SK-N-SH (cell line): ENCODE results near the gene PFDN1. TPM values are rescaled to one million over a fixed set of nuclear protein-coding genes. Genes with fewer than 3 reads are reported as not detected.
"Not testable (repeated sequence)": the region's sequence is repeated elsewhere in the genome, so short reads cannot be mapped to it uniquely, and the experiment has no call there.

Experiments
- CTCF ChIA-PET: fragments of 300-600, 350-600 bp; formaldehyde crosslinking; extraction: SDS; loops from one replicate; lab custom pipeline; 2021; lab: Yijun Ruan, JAX
- POLR2A ChIA-PET: fragments of 350-600 bp; sonication (Branson Sonifier 250); formaldehyde crosslinking; extraction: SDS; loops from one replicate; lab custom pipeline; 2020; ENCODE audit warnings: antibody characterized with exemption, inconsistent platforms; lab: Yijun Ruan, JAX
- DNase-seq: peaks from one replicate; pipeline ENCODE4 v3.0.0; 2012
- H2AFZ ChIP-seq: fragments of 200-600 bp; sonication (generic); 2 replicates; pipeline ENCODE4 v1.8.1; 2016; ENCODE audit warnings: antibody characterized with exemption, mild to moderate bottlenecking, low read depth
- H3F3A ChIP-seq: fragments of 200-600 bp; sonication (generic); replicated peaks from 2 replicates; pipeline ENCODE3; 2016; ENCODE audit warnings: antibody characterized with exemption, mild to moderate bottlenecking; ENCODE audit not compliant: insufficient read depth
- H3K27ac ChIP-seq, 2 experiments: fragments of 200-500 bp in 1 of 2; fragments of 200-600 bp in 1 of 2; sonication (Bioruptor generic) in 1 of 2; sonication (generic), shearing (Covaris generic) in 1 of 2; 2 replicates each; pipeline versions ENCODE4 v1.5.1 to v1.6.1; 2014 to 2016; ENCODE audit warnings: low read depth in 2 of 2, inconsistent platforms in 1 of 2, low read length in 1 of 2, mild to moderate bottlenecking in 1 of 2, mixed read lengths in 1 of 2
- H3K27me3 ChIP-seq: fragments of 200-600 bp; sonication (generic), shearing (Covaris generic); 2 replicates; pipeline ENCODE4 v1.6.1; 2016; ENCODE audit warnings: mixed run types; ENCODE audit not compliant: insufficient read depth
- H3K36me3 ChIP-seq, 2 experiments: fragments of 200-500 bp in 1 of 2; fragments of 200-600 bp in 1 of 2; sonication (Bioruptor generic) in 1 of 2; sonication (generic) in 1 of 2; replicated peaks in 1 of 2; 2 replicates each; pipeline versions ENCODE3 to v1.5.1; 2014 to 2016; ENCODE audit warnings: low read length in 1 of 2, mild to moderate bottlenecking in 1 of 2; ENCODE audit not compliant: insufficient read depth in 2 of 2, control insufficient read depth in 1 of 2
- H3K4me1 ChIP-seq, 2 experiments: fragments of 200-500 bp in 1 of 2; fragments of 200-600 bp in 1 of 2; sonication (Bioruptor generic) in 1 of 2; sonication (generic), shearing (Covaris generic) in 1 of 2; 2 replicates each; pipeline versions ENCODE4 v1.5.1 to v1.6.1; 2014 to 2016; ENCODE audit warnings: low read depth in 1 of 2, low read length in 1 of 2, mixed run types in 1 of 2; ENCODE audit not compliant: insufficient read depth in 2 of 2, control insufficient read depth in 1 of 2
- H3K4me2 ChIP-seq: fragments of 200-600 bp; sonication (generic), shearing (Covaris generic); 2 replicates; pipeline ENCODE4 v1.6.1; 2017; ENCODE audit warnings: mixed run types
- H3K4me3 ChIP-seq, 2 experiments: fragments of 200-500 bp in 1 of 2; fragments of 200-600 bp in 1 of 2; sonication (Bioruptor generic) in 1 of 2; sonication (generic), shearing (Covaris generic) in 1 of 2; 2 replicates each; pipeline versions ENCODE4 v1.5.1 to v1.8.1; 2014 to 2016; ENCODE audit warnings: low read depth in 2 of 2, inconsistent platforms in 1 of 2, low read length in 1 of 2, mild to moderate bottlenecking in 1 of 2, mixed read lengths in 1 of 2, moderate library complexity in 1 of 2
- H3K79me2 ChIP-seq: fragments of 200-600 bp; sonication (generic); 2 replicates; pipeline ENCODE4 v1.8.1; 2017; ENCODE audit warnings: mild to moderate bottlenecking; ENCODE audit not compliant: insufficient read depth
- H3K9ac ChIP-seq: fragments of 200-600 bp; sonication (generic); 2 replicates; pipeline ENCODE4 v1.6.1; 2017; ENCODE audit warnings: mixed run types
- H3K9me2 ChIP-seq: fragments of 200-600 bp; sonication (generic); 2 replicates; pipeline ENCODE4 v1.6.1; 2017; ENCODE audit warnings: mixed run types
- H3K9me3 ChIP-seq: fragments of 200-600 bp; sonication (generic); 2 replicates; pipeline ENCODE4 v1.6.1; 2017; ENCODE audit warnings: mixed run types, mild to moderate bottlenecking, moderate library complexity
- H4K20me1 ChIP-seq: fragments of 200-600 bp; sonication (generic); 2 replicates; pipeline ENCODE4 v1.6.1; 2017; ENCODE audit warnings: mild to moderate bottlenecking, mixed run types; ENCODE audit not compliant: insufficient read depth
- ELF1 ChIP-seq: IDR thresholded peaks from 2 replicates; pipeline ENCODE4 v1.4.0; 2012
- EP300 ChIP-seq, 2 experiments: IDR thresholded peaks; 2 replicates each; pipeline versions ENCODE4 v1.4.0 to v1.6.1; 2012; ENCODE audit warnings: borderline replicate concordance in 1 of 2, low read depth in 1 of 2, low read length in 1 of 2
- EZH2phosphoT487 ChIP-seq: fragments of 200-600 bp; sonication (generic); IDR thresholded peaks from 2 replicates; pipeline ENCODE4 v1.6.1; 2017; ENCODE audit warnings: low read depth, mixed run types, mild to moderate bottlenecking, antibody characterized with exemption, moderate library complexity, borderline replicate concordance
- FOSL2 ChIP-seq: IDR thresholded peaks from 2 replicates; pipeline ENCODE4 v1.4.0; 2012; ENCODE audit warnings: low read depth, mild to moderate bottlenecking, moderate library complexity, borderline replicate concordance
- FOXJ3 ChIP-seq: sonication (generic); formaldehyde crosslinking; IDR thresholded peaks from 2 replicates; pipeline ENCODE4 v1.5.1; 2020; ENCODE audit warnings: mild to moderate bottlenecking, missing genetic modification reagents
- JUND ChIP-seq: IDR thresholded peaks from 2 replicates; pipeline ENCODE4 v1.4.0; 2012
- MEF2A ChIP-seq: IDR thresholded peaks from 2 replicates; pipeline ENCODE4 v1.4.0; 2012; ENCODE audit warnings: low read depth, borderline replicate concordance
- MXI1 ChIP-seq: IDR thresholded peaks from 2 replicates; pipeline ENCODE4 v1.6.1; 2012; ENCODE audit warnings: mild to moderate bottlenecking, low read depth, low read length, improper control_type of control experiment
- NFIC ChIP-seq: IDR thresholded peaks from 2 replicates; pipeline ENCODE4 v1.4.0; 2012; ENCODE audit warnings: borderline replicate concordance
- NRF1 ChIP-seq: IDR thresholded peaks from 2 replicates; pipeline ENCODE4 v1.6.1; 2012; ENCODE audit warnings: low read depth, mild to moderate bottlenecking, low read length
- SMC3 ChIP-seq: IDR thresholded peaks from 2 replicates; pipeline ENCODE4 v1.6.1; 2012; ENCODE audit warnings: low read depth, low read length, improper control_type of control experiment
- TCF12 ChIP-seq: IDR thresholded peaks from 2 replicates; pipeline ENCODE4 v1.4.0; 2012
- TEAD4 ChIP-seq: IDR thresholded peaks from 2 replicates; pipeline ENCODE4 v1.4.0; 2012; ENCODE audit warnings: mild to moderate bottlenecking, borderline replicate concordance; ENCODE audit not compliant: insufficient read depth
- USF1 ChIP-seq: IDR thresholded peaks from 2 replicates; pipeline ENCODE4 v1.4.0; 2012; ENCODE audit warnings: low read depth, borderline replicate concordance
- WGBS: methylation state at CpG from one replicate; pipeline ENCODE4 v1.1.6; 2017; ENCODE audit warnings: low lambda C conversion rate; 5-methylcytosine and 5-hydroxymethylcytosine counted together
- polyA plus RNA-seq, 3 experiments: library from polyadenylated mRNA; depleted of rRNA; stranded (reverse); fragments of >200 nt; gene quantifications; 2 replicates each; pipeline ENCODE4 v1.2.3, GENCODE V29; 2012
- TF ChIP-seq, protein P1 (sequence below): fragments of 200-600 bp; sonication (generic); IDR thresholded peaks from 2 replicates; pipeline ENCODE4 v1.6.1; 2017; ENCODE audit warnings: antibody characterized with exemption, mild to moderate bottlenecking, moderate library complexity
- TF ChIP-seq, protein P2 (sequence below): IDR thresholded peaks from 2 replicates; pipeline ENCODE4 v1.4.0; 2012; ENCODE audit warnings: low read depth
- TF ChIP-seq, protein P3 (sequence below): IDR thresholded peaks from 2 replicates; pipeline ENCODE4 v1.6.1; 2012; ENCODE audit warnings: mild to moderate bottlenecking, low read depth, low read length, moderate library complexity

Gene PFDN1
- polyA plus RNA-seq, 1 of the 3 experiments (the other 2 are of a cell fraction): 55.2 TPM

- H3F3A ChIP-seq: no peaks in the 10 kb centered on the region
- H3K79me2 ChIP-seq: no peaks in the 10 kb centered on the region
- POLR2A ChIA-PET: interaction anchor here (0.6 kb wide), 1 partner anchor 28 kb away, joined by 4 read pairs; no protein-coding TSS in a partner anchor
- H3K36me3 ChIP-seq: no peaks in the 10 kb centered on the region
- no peak overlapping the region for H2AFZ ChIP-seq
- H3K4me2 ChIP-seq: no peak overlapping the region
- no peaks in the 10 kb centered on the region for H3K9me3 ChIP-seq
- no peak for DNase-seq
- H4K20me1 ChIP-seq: no peaks in the 10 kb centered on the region
- 57% methylated on average over 4 of the region's 4 CpGs for WGBS
- no peaks in the 10 kb centered on the region for H3K27me3 ChIP-seq
- no peak overlapping the region for H3K9ac ChIP-seq
- no peak overlapping the region for H3K4me3 ChIP-seq
- no peaks in the 10 kb centered on the region for H3K9me2 ChIP-seq
- H3K27ac ChIP-seq: peak overlapping the region in 1 of 2 experiments; percentile 33; a peak in 2 of 4 replicates
- no peaks in the 10 kb centered on the region; a peak in 1 of 4 replicates for H3K4me1 ChIP-seq
- no peak for TF ChIP-seq EZH2phosphoT487
- TF ChIP-seq, protein P1, sequence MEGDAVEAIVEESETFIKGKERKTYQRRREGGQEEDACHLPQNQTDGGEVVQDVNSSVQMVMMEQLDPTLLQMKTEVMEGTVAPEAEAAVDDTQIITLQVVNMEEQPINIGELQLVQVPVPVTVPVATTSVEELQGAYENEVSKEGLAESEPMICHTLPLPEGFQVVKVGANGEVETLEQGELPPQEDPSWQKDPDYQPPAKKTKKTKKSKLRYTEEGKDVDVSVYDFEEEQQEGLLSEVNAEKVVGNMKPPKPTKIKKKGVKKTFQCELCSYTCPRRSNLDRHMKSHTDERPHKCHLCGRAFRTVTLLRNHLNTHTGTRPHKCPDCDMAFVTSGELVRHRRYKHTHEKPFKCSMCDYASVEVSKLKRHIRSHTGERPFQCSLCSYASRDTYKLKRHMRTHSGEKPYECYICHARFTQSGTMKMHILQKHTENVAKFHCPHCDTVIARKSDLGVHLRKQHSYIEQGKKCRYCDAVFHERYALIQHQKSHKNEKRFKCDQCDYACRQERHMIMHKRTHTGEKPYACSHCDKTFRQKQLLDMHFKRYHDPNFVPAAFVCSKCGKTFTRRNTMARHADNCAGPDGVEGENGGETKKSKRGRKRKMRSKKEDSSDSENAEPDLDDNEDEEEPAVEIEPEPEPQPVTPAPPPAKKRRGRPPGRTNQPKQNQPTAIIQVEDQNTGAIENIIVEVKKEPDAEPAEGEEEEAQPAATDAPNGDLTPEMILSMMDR: no peak
- TF ChIP-seq USF1: no peak
- TF ChIP-seq FOSL2: peak; percentile 77
- TF ChIP-seq ELF1: no peak
- no peak for TF ChIP-seq TEAD4
- TF ChIP-seq NRF1: no peak
- peak; percentile 57 for TF ChIP-seq JUND
- no peak for TF ChIP-seq EP300 (IDR thresholded peaks at IDR 0.05; ENCODE audit: borderline replicate concordance in 1 of 2, low read depth in 1 of 2, low read length in 1 of 2)
- no peak for TF ChIP-seq MEF2A
- no peak for TF ChIP-seq FOXJ3
- TF ChIP-seq NFIC: no peak
- TF ChIP-seq, protein P2, sequence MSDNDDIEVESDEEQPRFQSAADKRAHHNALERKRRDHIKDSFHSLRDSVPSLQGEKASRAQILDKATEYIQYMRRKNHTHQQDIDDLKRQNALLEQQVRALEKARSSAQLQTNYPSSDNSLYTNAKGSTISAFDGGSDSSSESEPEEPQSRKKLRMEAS: no peak
- TF ChIP-seq MXI1: no peak
- TF ChIP-seq, protein P3, sequence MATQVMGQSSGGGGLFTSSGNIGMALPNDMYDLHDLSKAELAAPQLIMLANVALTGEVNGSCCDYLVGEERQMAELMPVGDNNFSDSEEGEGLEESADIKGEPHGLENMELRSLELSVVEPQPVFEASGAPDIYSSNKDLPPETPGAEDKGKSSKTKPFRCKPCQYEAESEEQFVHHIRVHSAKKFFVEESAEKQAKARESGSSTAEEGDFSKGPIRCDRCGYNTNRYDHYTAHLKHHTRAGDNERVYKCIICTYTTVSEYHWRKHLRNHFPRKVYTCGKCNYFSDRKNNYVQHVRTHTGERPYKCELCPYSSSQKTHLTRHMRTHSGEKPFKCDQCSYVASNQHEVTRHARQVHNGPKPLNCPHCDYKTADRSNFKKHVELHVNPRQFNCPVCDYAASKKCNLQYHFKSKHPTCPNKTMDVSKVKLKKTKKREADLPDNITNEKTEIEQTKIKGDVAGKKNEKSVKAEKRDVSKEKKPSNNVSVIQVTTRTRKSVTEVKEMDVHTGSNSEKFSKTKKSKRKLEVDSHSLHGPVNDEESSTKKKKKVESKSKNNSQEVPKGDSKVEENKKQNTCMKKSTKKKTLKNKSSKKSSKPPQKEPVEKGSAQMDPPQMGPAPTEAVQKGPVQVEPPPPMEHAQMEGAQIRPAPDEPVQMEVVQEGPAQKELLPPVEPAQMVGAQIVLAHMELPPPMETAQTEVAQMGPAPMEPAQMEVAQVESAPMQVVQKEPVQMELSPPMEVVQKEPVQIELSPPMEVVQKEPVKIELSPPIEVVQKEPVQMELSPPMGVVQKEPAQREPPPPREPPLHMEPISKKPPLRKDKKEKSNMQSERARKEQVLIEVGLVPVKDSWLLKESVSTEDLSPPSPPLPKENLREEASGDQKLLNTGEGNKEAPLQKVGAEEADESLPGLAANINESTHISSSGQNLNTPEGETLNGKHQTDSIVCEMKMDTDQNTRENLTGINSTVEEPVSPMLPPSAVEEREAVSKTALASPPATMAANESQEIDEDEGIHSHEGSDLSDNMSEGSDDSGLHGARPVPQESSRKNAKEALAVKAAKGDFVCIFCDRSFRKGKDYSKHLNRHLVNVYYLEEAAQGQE: no peak
- peak; percentile 35 for TF ChIP-seq TCF12
- TF ChIP-seq SMC3: no peak
- CTCF ChIA-PET: no interaction called here
These were observed 100.8 kb downstream of the PFDN1 start for GRCh38 chr5:140202078-140202477.

DNA sequence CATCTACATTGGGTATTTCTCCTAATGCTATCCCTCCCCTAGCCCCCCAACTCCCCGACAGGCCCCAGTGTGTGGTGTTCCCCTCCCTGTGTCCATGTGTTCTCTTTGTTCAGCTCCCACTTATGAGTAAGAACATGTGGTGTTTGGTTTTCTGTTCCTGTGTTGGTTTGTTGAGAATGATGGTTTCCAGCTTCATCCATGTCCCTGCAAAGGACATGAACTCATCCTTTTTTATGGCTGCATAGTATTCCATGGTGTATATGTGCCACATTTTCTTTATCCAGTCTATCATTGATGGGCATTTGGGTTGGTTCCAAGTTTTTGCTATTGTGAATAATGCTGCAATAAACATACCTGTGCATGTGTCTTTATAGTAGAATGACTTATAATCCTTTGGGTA, 104.0 kb downstream of the PFDN1 start:
- H3K79me2 ChIP-seq, H3K27ac ChIP-seq, H3F3A ChIP-seq, H3K4me3 ChIP-seq, H3K4me2 ChIP-seq, CTCF ChIA-PET, H4K20me1 ChIP-seq, POLR2A ChIA-PET, H2AFZ ChIP-seq, H3K9ac ChIP-seq, H3K27me3 ChIP-seq, DNase-seq, H3K9me3 ChIP-seq, H3K4me1 ChIP-seq, H3K36me3 ChIP-seq, H3K9me2 ChIP-seq: not testable (repeated sequence)
- WGBS: 100% methylated on average over 1 of the region's 1 CpG
